GM21786 (cell line): Measurements from ENCODE around the gene HLA-A.
"Not testable (repeated sequence)": the region's sequence is repeated elsewhere in the genome, so short reads cannot be mapped to it uniquely, and the experiment has no call there.

Experiments
- ATAC-seq: cut with Tn5 transposase; IDR thresholded peaks from one replicate; pipeline ENCODE4 v1.9.1; 2021; ENCODE audit not compliant: unreplicated experiment

HLA-A gene

GRCh38 chr6:29942275-29943052 is at the start of gene HLA-A:
Gene HLA-A (plus strand): TSS chr6:29942532. CDS start chr6:29942554, 22 bp downstream.
- peak; percentile 89 for ATAC-seq

GRCh38 chr6:29892696-29893095 is 49.6 kb upstream of the HLA-A start:
- no peak for ATAC-seq

- ATAC-seq: no peak
Observed at GRCh38 chr6:29899281-29899680, 43.1 kb upstream of the HLA-A start.

- no peak for ATAC-seq
Observed at GRCh38 chr6:29905286-29905685, 37.0 kb upstream of the HLA-A start.

GRCh38 chr6:29907637-29908340 is 34.5 kb upstream of the HLA-A start:
- no peak for ATAC-seq

- no peak for ATAC-seq
Observed at GRCh38 chr6:29908341-29908662, 34.0 kb upstream of the HLA-A start.

- no peak for ATAC-seq
Observed at GRCh38 chr6:29908710-29909109, 33.6 kb upstream of the HLA-A start.

GRCh38 chr6:29909985-29910384 is 32.3 kb upstream of the HLA-A start:
- ATAC-seq: no peak

- no peak for ATAC-seq
Observed at GRCh38 chr6:29912840-29913239, 29.5 kb upstream of the HLA-A start.

GRCh38 chr6:29916741-29917140 is 25.6 kb upstream of the HLA-A start:
- no peak for ATAC-seq

- no peak for ATAC-seq
Observed at GRCh38 chr6:29917857-29918256, 24.5 kb upstream of the HLA-A start.

GRCh38 chr6:29919506-29920445 is 22.6 kb upstream of the HLA-A start:
- no peak for ATAC-seq

- ATAC-seq: no peak
Observed at GRCh38 chr6:29924287-29924686, 18.0 kb upstream of the HLA-A start.

- no peak for ATAC-seq
Observed at GRCh38 chr6:29924731-29925130, 17.6 kb upstream of the HLA-A start.

GRCh38 chr6:29925321-29925720 is 17.0 kb upstream of the HLA-A start:
- ATAC-seq: no peak

GRCh38 chr6:29925727-29926412 is 16.5 kb upstream of the HLA-A start:
- ATAC-seq: no peak

GRCh38 chr6:29926413-29927274 is 15.7 kb upstream of the HLA-A start:
- ATAC-seq: no peak

- ATAC-seq: no peak
Observed at GRCh38 chr6:29927275-29927569, 15.1 kb upstream of the HLA-A start.

GRCh38 chr6:29927841-29928388 is 14.4 kb upstream of the HLA-A start:
- no peak for ATAC-seq

- not testable (repeated sequence) for ATAC-seq
Observed at GRCh38 chr6:29930047-29930446, 12.3 kb upstream of the HLA-A start.
